Ectodermal cell (in vitro differentiated cells): ENCODE measurements around the gene NIPBL.

Experiments
- H3K27ac ChIP-seq: 2 replicates; pipeline ENCODE4 v1.7.0; 2013; ENCODE audit warnings: mild to moderate bottlenecking, low read depth, low read length; ENCODE audit not compliant: insufficient read depth, poor library complexity, severe bottlenecking
- H3K27me3 ChIP-seq: 2 replicates; pipeline ENCODE4 v1.7.0; 2013; ENCODE audit warnings: mild to moderate bottlenecking, low read length; ENCODE audit not compliant: insufficient read depth, control insufficient read depth, poor library complexity, severe bottlenecking
- H3K36me3 ChIP-seq: one replicate; pipeline ENCODE4 v1.7.0; 2013; ENCODE audit warnings: low read length; ENCODE audit not compliant: control insufficient read depth, insufficient read depth
- H3K4me1 ChIP-seq: one replicate; pipeline ENCODE4 v1.7.0; 2013; ENCODE audit warnings: low read length; ENCODE audit not compliant: control insufficient read depth, insufficient read depth
- H3K4me3 ChIP-seq: 2 replicates; pipeline ENCODE4 v1.7.0; 2013; ENCODE audit warnings: low read depth, low read length, control low read depth; ENCODE audit not compliant: insufficient read depth
- H3K9me3 ChIP-seq: 2 replicates; pipeline ENCODE4 v1.7.0; 2013; ENCODE audit warnings: mild to moderate bottlenecking, low read length, moderate library complexity; ENCODE audit not compliant: control insufficient read depth
- WGBS, 2 experiments: methylation state at CpG; one replicate each; pipeline ENCODE4 v1.1.7; 2013; ENCODE audit warnings: missing lambda C conversion rate in 2 of 2; 5-methylcytosine and 5-hydroxymethylcytosine counted together

Gene NIPBL

DNA sequence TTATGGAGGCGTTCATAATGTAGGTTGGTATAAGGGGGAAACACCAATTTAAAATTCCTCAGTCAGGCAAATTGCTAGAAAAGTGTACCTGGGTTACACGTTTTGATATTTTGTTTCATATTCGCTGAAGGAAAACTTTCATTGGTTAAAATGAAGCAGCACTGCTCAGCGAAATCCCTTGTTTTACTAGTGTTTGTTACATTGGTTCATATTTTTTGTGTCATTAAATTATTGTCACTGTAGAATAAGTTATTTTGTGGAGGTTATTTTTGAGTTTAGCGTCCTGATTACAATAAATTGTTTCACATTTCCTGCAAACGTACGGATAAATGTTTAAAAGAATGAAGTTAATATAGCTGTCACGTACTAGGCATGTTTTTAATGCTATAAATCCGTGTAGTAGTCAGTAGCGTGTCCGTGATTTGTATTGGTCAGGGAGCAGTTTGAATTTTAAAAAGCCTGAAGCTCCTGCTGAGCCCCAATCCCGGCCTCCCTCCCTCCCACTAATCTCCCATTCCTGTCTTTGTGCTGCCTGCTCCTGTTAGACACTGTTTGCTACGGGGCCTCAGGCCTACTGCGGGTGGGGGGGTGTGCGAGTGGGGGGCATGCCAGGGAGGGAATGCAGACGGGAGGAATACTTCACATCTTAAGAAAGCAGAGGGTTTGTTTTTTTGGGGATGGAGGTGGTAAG is 2.0 kb downstream of the NIPBL start:
- no peaks in the 10 kb centered on the region for H3K36me3 ChIP-seq
- H3K27ac ChIP-seq, result no peak overlapping the region
- H3K9me3 ChIP-seq, result no peaks in the 10 kb centered on the region
- peak overlapping the region; percentile 95 for H3K4me3 ChIP-seq
- H3K4me1 ChIP-seq, result peaks cover 3% of the 10 kb centered on the region
- no peaks in the 10 kb centered on the region for H3K27me3 ChIP-seq
- 1% methylated on average over 16 of the region's 16 CpGs for WGBS, 2 experiments

DNA sequence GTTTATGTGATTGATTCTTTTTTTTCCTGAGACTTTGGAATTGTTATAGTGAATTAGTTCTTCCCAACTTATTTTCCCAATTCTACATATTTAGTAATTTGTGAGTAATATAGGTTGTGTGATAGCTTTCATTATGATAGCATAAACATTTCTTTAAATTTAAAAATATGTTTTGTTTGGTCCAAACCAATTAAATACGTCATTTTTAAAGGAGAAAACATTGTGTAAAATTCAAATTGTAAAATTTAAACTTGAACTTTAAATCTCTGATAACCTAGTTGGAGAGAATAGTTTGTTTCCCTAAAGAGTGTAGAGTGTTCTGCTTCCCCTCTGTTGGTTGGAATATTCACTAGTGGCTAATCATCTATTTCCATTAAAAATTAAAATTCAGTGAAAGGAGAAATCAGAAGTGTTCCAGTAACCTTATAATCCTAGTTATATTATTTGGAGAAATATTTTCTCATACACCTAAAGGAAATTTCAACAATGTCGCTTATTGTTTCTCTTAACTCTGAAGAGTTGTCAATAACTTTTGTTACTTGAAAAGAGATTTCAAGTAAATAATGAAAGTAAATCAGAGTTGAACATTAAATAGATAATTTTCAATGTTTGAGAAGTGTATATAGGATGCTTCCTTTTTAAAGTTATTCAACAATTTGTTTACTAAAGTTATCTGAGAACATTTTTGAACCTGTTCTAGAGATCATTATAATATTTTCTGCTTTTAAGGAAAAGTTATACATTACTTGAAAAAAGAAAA is 2.9 kb downstream of the NIPBL start:
- Histone ChIP-seq H3K36me3 (no peaks in the 10 kb centered on the region), H3K4me3 (peak overlapping the region; percentile 95), H3K27me3 (no peaks in the 10 kb centered on the region), H3K4me1 (peaks cover 3% of the 10 kb centered on the region), H3K27ac (no peak overlapping the region), H3K9me3 (no peaks in the 10 kb centered on the region)
- WGBS, 2 experiments, result 100% methylated on average over 1 of the region's 2 CpGs; no CpG with 5 or more reads in 1 of the 2 experiments

DNA sequence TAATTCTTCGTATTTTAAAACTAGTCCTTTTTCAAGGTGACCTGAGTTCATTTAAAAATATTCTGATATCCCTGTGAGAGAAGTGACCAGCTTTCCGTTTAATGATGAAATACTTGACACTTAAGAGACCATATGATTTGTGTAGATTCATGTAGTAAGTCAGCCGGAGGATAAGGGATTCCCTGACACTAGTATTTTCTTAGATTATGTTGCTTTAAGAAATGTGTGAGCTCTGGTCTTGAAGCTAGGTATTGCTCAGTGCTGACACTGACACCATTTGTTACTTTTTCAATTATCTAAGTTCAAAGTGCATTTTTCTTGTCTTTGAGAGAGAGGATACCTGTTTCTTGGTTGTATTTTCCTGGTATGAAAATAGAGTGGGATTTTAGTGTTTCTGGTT is 4.2 kb downstream of the NIPBL start:
- WGBS, 2 experiments, result 80 to 82% methylated on average over 3 of the region's 3 CpGs
- H3K4me1 ChIP-seq, result peaks cover 3% of the 10 kb centered on the region
- H3K4me3 ChIP-seq, result no peak overlapping the region
- H3K9me3 ChIP-seq, result no peaks in the 10 kb centered on the region
- no peak overlapping the region for H3K27ac ChIP-seq
- H3K27me3 ChIP-seq, result no peaks in the 10 kb centered on the region
- peaks cover 7% of the 10 kb centered on the region for H3K36me3 ChIP-seq

DNA sequence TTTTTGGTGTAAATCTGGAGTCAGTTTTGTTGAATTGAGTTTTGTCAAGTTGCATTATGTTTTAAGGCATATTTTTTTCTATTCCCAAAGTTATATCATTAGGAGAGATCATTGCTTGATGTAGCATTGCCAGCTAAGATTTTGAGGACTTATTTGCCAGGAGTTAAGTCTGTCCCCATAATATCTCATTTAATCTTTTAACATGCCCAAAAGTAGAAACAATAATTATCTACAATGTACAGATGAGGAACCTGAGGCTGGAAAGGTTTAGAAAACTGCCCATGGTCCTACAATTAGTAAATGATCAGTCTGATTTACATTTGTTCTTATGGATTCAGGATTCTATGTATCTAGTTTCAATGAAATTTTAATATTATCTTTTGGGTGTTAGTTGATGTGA is 4.7 kb downstream of the NIPBL start:
- no peak overlapping the region for H3K4me3 ChIP-seq
- no peaks in the 10 kb centered on the region for H3K27me3 ChIP-seq
- no peak overlapping the region for H3K27ac ChIP-seq
- peaks cover 3% of the 10 kb centered on the region for H3K4me1 ChIP-seq
- H3K9me3 ChIP-seq, result no peaks in the 10 kb centered on the region
- H3K36me3 ChIP-seq, result peaks cover 8% of the 10 kb centered on the region

DNA sequence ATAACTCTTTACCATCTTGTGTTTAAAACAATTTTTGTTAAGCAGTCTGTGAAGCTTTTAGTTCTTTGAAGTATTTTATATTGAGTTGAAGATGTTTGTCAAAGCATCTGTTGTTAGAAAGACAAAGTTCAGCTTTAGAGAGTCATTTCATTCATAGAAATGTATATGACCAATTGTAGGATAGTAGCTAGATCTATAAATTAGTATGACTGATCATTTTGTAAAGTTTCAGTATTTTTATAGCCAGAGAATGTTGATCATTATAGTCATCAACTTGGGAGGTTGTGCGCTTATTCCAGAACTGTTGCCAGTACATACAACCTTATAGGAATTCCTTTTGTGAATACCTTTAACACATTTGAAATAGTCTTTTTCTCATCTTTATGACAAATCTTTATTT is 5.2 kb downstream of the NIPBL start:
- Histone ChIP-seq H3K27ac (no peak overlapping the region), H3K36me3 (peaks cover 8% of the 10 kb centered on the region), H3K4me3 (no peak overlapping the region), H3K9me3 (no peaks in the 10 kb centered on the region), H3K4me1 (peaks cover 3% of the 10 kb centered on the region), H3K27me3 (no peaks in the 10 kb centered on the region)
- 100% methylated on average over 1 of the region's 1 CpG for WGBS, 2 experiments

DNA sequence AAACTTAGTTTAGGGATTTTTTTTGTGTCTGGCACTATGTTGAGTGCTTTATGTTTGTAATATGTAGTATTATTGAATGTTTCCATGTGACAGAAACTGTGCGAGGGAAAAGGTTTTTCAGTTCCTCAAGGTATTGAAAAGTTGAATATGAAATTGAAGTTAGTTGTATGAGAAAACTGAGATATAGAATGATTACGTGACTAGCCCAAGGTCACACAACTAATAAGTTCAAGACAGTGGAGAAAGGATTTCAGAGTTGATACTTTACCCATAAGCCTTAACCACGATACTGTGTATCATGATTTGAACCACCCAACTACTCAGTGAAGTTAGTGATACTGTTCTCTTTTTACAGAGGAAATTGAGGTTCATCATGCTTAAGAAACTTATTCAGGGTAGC is 5.7 kb downstream of the NIPBL start:
- Histone ChIP-seq H3K4me1 (peaks cover 3% of the 10 kb centered on the region), H3K36me3 (peaks cover 8% of the 10 kb centered on the region), H3K4me3 (no peak overlapping the region), H3K9me3 (no peaks in the 10 kb centered on the region), H3K27ac (no peak overlapping the region), H3K27me3 (no peaks in the 10 kb centered on the region)
- 91 to 99% methylated on average over 3 of the region's 3 CpGs for WGBS, 2 experiments

DNA sequence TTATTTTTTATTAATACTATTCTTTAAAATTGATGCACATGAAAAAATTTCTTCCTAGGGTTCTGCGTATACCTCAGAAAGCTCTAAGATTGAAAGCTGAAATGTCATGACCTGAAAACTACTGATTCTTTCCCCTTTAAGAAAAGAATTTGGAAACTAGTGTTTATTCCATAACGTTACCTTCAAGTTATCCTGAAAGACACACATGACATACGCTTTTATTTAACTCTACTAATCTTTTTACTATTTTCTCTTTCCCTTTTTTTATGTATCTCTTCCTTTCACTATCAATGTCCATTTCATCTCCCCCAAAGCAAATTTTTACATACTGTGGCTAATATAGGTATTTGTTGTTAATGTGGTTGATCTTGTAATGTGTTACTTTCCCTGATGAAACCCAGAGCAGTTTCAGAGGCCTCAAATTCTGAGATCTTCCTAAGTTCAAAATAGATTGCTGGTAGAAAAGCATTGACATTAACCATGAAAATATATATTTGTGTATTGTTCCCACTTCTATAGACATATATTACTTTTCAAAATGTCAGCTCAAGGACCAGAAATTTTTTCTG is 7.4 kb downstream of the NIPBL start:
- no peak overlapping the region for H3K27ac ChIP-seq
- H3K9me3 ChIP-seq, result no peaks in the 10 kb centered on the region
- H3K36me3 ChIP-seq, result peaks cover 8% of the 10 kb centered on the region
- no peaks in the 10 kb centered on the region for H3K27me3 ChIP-seq
- H3K4me3 ChIP-seq, result no peak overlapping the region
- peaks cover 3% of the 10 kb centered on the region for H3K4me1 ChIP-seq
- WGBS, 2 experiments, result 89 to 93% methylated on average over 3 of the region's 3 CpGs

DNA sequence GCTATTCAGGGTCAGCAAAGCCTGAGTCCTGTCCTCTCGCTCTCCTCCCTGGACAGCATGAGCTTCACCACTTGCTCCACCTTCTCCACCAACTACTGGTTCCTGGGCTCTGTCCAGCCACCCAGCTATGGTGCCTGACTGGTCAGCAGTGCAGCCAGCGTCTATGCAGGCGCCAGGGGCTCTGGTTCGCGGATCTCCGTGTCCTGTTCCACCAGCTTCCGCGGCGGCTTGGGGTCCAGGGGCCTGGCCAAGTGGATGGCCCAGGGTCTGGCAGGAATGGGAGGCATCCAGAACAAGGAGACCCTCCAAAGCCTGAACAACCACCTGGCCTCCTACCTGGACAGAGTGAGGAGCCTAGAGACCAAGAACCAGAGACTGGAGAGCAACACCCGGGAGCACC is 8.6 kb downstream of the NIPBL start:
- H3K27me3 ChIP-seq, result no peaks in the 10 kb centered on the region
- WGBS, 2 experiments, result 96 to 97% methylated on average over 10 of the region's 10 CpGs
- H3K36me3 ChIP-seq, result peaks cover 8% of the 10 kb centered on the region
- peaks cover 3% of the 10 kb centered on the region for H3K4me1 ChIP-seq
- H3K9me3 ChIP-seq, result no peaks in the 10 kb centered on the region
- H3K27ac ChIP-seq, result no peak overlapping the region
- no peak overlapping the region for H3K4me3 ChIP-seq

DNA sequence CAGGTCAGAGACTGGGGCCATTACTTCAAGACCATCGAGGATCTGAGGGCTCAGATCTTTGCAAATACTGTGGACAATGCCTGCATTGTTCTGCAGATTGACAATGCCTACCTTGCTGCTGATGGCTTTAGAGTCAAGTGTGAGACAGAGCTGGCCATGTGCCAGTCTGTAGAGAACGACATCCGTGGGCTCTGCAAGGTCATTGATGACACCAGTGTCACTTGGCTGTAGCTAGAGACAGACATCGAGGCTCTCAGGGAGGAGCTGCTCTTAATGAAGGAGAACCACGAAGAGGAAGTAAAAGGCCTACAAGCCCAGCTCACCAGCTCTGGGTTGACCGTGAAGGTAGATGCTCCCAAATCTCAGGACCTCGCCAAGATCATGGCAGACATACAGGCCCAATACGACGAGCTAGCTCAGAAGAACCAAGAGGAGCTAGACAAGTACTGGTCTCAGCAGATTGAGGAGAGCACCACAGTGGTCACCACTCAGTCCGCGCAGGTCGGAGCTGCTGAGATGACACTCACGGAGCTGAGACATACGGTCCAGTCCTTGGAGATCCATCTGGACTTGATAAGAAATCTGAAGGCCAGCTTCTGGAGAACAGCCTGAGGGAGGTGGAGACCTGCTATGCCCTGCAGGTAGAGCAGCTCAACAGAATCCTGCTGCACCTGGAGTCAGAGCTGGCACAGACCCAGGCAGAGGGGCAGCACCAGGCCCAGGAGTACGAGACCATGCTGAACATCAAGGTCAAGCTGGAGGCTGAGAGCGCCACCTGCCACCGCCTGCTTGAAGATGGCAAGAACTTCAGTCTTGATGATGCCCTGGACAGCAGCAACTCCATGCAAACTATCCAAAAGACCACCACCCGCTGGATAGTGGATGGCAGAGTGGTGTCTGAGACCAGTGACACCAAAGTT is 9.3 kb downstream of the NIPBL start:
- peaks cover 2% of the 10 kb centered on the region for H3K4me1 ChIP-seq
- WGBS, 2 experiments, result 96% methylated on average over 18 of the region's 18 CpGs
- peaks cover 8% of the 10 kb centered on the region for H3K36me3 ChIP-seq
- no peaks in the 10 kb centered on the region for H3K27me3 ChIP-seq
- no peaks in the 10 kb centered on the region for H3K9me3 ChIP-seq
- no peak overlapping the region for H3K4me3 ChIP-seq
- H3K27ac ChIP-seq, result no peak overlapping the region

DNA sequence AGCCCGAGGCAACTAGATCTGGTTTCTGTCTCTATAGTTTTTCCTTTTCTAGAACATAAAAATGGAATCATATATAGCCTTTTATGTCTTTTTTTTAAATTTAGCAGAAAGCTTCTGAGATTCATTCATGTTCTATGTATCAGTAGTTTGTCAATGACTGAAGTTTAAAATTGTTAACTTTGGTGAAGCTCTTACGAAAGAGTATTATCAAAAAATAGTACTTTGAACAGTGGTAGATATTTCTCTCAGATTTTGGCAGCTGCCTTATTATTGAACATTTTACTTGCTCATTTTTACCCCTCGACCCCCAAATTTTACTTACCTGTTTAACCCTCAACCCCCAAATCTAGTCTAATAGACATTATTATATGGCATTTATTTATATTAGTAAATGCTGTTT is 10.2 kb downstream of the NIPBL start:
- no peaks in the 10 kb centered on the region for H3K9me3 ChIP-seq
- WGBS, 2 experiments, result 93 to 100% methylated on average over 1 to 3 of the region's 3 CpGs
- H3K27ac ChIP-seq, result no peak overlapping the region
- no peaks in the 10 kb centered on the region for H3K4me1 ChIP-seq
- peaks cover 8% of the 10 kb centered on the region for H3K36me3 ChIP-seq
- H3K4me3 ChIP-seq, result no peak overlapping the region
- no peaks in the 10 kb centered on the region for H3K27me3 ChIP-seq
